Inferior parietal cortex (tissue), 1 donor: Measurements from ENCODE around the gene PITPNM3.

ENCODE experiments used
- DNase-seq: peaks from one replicate; pipeline ENCODE4 v3.0.0-alpha.2; 2016; ENCODE audit errors: extremely low spot score

PITPNM3 gene

DNA sequence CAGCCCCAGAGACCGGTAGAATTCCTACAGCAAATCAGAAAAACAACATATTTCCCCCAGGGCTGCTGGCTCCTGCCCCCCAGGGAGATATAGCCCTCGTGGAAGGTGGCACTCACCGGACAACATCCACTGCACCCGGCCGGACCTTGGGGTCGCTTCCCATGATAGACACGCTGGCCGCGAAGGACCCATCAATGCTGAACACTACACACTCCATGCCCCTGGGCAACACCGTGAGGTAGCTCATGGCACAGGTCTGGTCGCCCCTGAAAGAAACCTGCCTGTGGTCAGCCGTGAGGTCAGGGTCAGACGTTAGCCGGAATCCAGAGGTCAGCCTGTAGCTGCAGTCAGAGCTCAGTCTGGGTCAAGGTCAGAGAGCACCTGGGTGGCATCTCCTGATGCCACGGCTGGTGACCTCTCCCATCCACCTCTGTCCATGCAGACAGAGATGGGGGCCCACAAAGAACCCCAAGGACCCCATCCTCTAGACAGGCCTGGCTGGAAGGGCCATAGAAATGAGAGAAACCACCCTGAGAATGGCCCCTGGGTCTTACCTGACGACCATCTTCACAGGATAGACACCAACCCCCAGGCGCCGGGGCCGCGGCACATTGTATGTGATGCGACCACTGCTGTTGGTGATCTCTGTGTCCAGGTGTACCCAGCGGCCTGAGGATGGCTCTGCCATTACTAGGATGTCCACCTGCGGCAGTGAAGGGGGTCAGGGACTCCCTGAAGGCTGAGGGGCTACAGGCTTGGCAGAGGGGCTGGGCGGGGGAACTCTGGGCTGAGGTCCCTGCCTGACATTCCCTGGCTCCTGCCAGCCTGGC, 92.5 kb downstream of the PITPNM3 start:
- DNase-seq = no peak

DNA sequence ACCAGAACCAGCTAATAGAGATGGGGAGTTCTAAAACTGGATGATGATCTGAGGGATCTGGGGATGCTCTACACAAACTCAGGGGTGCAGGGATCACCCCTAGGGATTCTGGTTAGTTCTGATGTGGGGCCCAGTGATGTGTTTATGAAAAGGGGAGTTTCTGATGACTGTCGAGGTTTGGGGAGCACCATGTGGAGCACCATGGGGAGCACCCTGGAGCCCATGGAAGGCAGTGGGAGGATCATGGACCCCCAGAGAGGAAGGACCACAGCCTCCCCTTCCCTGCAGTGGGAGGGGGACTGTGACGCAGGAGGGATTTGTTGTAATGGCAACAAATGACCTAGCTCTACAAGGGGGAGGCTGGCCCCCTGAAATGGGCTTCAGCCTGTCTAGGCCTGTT, 93.7 kb downstream of the PITPNM3 start:
- DNase-seq = no peak

GRCh38 chr17:6461792-6462524, 94.4 kb downstream of the PITPNM3 start:
- DNase-seq = no peak

- no peak for DNase-seq
These were observed 95.1 kb downstream of the PITPNM3 start for GRCh38 chr17:6461246-6461645.

DNA sequence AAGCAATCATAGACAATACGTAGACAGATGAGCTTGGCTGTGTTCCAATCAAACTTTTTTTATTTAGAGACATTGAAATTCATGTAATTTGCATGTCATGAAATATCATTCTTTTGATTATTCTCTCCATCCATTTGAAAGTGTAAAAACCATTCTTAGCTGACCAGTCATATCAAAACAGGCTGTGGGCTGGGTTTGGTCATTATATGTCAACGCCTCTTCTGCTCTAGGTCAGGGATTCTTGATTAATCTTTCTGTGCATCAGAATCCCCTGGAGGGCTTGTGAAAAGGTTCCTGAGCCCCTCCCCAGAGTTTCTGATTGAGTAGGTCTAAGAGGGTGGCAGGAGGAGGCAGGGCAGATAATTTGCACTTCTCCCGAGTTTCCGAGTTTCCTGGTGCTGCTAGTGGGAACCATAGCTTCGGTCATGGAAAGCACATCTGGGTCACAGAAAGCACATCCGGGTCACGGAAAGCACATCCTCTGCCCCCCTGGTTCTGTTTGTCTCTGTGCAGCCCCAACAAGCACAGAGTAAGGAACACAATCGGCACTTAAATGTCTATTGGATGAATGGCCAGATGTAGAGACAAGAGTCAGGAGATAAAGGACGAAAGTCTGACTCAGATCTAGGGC, 95.7 kb downstream of the PITPNM3 start:
- no peak for DNase-seq

DNA sequence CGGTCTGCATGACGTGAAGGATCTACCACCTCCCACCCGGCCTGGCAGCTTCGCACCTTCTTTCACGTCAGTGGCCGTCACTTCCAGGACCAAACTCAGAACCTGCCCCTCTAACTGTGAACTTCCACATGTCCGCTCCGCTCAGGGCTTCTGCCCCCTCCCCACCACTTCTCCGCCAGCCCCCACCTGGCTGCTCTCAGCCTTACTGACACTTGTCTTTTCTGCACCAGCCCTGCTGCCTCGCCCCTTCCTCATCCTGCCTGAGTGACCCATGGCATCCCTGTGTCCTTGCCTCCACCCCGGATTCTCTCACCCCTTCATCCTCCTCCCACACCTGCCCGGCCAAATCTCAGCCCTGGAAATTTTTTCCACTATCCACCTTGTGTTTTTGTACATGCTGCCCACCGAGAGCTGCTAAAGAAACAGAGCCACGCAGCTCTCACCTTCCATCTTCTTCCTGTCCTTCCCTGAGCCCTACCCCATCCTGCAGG, 97.8 kb downstream of the PITPNM3 start:
- DNase-seq = no peak

- DNase-seq = no peak
These were observed 98.5 kb downstream of the PITPNM3 start for GRCh38 chr17:6457688-6458459.

DNA sequence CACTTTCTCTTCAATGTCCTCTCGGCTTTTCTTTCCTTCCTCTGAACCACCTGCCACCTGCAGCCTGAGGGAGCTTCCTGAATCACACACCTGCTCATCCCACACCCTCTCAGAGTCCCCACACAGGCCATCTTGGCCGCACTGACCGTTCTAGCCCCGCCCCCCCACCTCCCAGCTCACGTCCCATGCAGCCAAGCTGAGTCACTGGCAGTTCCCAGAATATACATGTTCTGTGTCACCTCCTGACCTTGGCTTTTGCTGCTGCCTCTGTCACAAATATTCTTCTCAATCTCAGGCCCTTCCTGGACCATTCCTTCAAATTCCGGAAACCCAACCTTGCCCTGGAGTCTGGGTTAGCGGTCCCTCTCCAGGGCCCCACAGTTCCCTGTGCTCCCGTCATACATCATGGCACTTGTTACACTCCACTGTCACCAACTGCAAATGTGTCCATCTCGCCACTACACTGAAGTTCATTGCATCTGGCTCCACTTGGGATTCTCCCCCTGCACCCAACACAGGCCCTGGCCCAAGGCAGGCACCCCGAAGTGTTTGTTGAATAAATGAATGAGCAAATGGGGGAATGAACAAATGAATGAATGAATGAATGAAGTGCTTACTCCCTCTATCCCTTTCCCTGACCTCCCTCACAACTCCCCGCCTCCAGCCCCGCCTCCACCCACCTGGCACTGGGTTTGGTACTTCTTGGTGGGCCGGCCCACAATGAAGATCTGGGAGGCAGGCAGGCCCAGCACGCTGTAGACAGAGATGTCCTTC, 99.3 kb downstream of the PITPNM3 start:
- DNase-seq = no peak

DNA sequence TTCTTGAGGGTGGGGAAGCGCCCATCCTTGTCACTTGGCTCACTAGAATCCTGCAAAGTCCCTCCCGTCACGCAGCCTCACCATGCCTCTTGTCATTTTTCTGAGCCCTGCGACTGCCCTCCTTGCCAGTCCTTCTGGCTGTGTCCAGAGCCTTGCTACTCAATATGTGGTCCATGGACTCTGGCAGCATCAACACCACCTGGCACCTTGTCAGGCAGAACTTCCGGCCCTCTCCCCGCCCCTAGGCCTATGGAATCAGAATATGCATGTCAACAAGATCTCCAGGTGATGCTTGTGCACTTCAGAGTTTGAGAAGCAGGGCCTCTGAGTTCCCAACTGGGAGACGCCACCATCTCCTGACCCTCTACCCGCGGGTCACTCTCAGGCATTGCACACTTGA, 100.0 kb downstream of the PITPNM3 start:
- no peak for DNase-seq

GRCh38 chr17:6455321-6455705, 101.0 kb downstream of the PITPNM3 start:
- DNase-seq = no peak

- DNase-seq = no peak
These were observed 101.6 kb downstream of the PITPNM3 start for GRCh38 chr17:6454495-6455320.

DNA sequence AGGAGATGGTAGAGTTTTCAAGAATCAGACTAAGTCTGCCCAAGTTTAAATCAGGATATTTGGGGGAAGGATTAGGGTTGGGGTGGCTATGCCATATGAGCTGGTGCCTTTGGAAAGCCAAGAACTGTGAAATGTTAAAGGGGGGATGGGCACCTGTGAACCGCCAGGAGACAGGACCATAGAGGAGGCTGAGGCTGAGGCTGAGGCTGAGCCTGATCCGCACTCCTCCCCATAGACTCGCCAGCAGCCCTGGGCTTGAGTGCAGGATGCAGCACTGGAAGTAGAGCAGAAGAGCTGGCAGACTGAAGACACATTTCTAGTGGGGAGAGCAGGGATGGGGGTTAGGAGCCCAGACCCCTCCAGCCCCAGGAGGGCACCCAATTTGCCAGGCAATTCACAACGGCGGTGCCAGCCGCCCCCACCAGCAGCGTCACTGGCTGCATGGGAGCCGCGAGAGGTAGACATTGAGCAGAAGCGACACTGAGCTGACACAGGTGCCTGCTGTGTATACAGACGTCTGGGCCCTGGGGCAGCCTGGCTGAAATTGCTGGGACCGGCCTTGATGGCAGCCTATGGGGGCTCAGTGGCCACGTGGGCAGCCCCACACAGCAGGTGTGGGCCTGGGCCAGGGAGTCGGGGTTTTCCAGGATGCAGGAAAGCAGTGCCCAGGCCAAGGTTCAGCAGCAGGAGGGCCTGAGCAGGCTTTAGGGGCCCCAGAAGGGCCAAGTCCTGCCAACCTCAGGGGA, 102.9 kb downstream of the PITPNM3 start:
- no peak for DNase-seq

- no peak for DNase-seq
These were observed 103.7 kb downstream of the PITPNM3 start for GRCh38 chr17:6452471-6453266.

DNA sequence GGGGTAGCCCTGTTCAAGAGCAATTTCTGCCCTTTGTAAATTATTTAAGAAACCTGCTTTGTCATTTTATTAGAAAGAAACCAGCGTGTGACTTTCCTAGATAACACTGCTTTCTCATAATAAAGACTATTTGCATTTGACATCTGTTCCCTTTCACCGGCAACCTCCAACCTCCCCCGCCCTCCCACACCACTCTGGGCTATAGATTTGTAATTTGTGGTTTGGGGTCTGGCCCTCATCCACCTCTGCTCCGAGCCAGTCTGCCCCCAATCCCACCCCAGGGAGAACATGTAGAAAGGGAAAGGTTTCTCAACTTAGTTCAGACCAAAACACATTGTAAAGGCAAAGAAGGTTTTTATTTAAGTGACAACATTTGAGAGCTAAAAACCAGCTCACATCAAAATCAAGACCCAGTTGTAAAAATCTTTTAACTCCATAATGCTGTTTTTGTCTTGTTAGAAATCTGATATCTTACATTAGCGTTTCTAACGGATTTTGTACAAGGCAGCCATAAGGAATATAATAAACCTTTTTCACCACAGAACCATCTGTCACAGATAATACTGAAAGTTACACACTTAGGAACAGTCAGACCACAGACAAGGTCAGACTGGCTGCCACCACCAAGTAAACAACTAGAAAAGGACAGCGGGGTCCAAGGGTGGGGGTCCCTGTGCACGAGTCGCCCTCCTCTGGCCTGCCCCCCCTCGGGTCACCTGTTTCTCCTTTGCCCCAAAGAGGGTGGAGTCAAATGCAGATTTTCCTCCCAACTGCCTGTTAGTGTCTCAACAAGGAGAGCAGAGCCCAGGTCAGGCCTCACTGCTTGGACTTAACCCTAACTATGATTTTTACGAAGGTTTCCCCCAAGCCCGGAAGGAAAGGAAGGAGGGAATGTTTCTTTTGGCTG, 105.2 kb downstream of the PITPNM3 start:
- DNase-seq = no peak

GRCh38 chr17:6449307-6449706, 107.0 kb downstream of the PITPNM3 start:
- DNase-seq = no peak

- DNase-seq = no peak
These were observed 107.9 kb downstream of the PITPNM3 start for GRCh38 chr17:6448473-6448872.

GRCh38 chr17:6446516-6447100, 109.7 kb downstream of the PITPNM3 start:
- DNase-seq = no peak
